Chondrocyte (in vitro differentiated cells): ENCODE data around the gene APCS. TPM values are rescaled to one million over a fixed set of nuclear protein-coding genes. Genes with fewer than 3 reads are reported as not detected.

Source experiments
- DNase-seq: peaks from one replicate; pipeline ENCODE4 v3.0.0; 2021; ENCODE audit warnings: mixed read lengths, low spot score
- H3K27ac Mint-ChIP-seq: one replicate; pipeline ENCODE4 v1.8.0; 2021; ENCODE audit warnings: mild to moderate bottlenecking, moderate library complexity, mixed read lengths; ENCODE audit not compliant: unreplicated experiment
- H3K27me3 Mint-ChIP-seq: 2 replicates; pipeline ENCODE4 v1.8.0; 2021; ENCODE audit warnings: low read depth, mixed read lengths
- H3K36me3 Mint-ChIP-seq: 2 replicates; pipeline ENCODE4 v1.8.0; 2021; ENCODE audit warnings: low read depth, mixed read lengths
- H3K4me1 Mint-ChIP-seq: 2 replicates; pipeline ENCODE4 v1.8.0; 2021; ENCODE audit warnings: low read depth, mild to moderate bottlenecking, mixed read lengths
- H3K4me3 Mint-ChIP-seq: one replicate; pipeline ENCODE4 v1.8.0; 2021; ENCODE audit warnings: mild to moderate bottlenecking, moderate library complexity, mixed read lengths; ENCODE audit not compliant: unreplicated experiment
- H3K9me3 Mint-ChIP-seq: 2 replicates; pipeline ENCODE4 v1.8.0; 2021; ENCODE audit warnings: low read depth, mixed read lengths
- CTCF ChIP-seq: fragments of 200-600 bp; sonication (generic); IDR thresholded peaks from 2 replicates; pipeline ENCODE4 v1.5.0; 2021; ENCODE audit warnings: antibody characterized with exemption, mild to moderate bottlenecking, moderate library complexity
- long read RNA-seq: library from polyadenylated mRNA; stranded (forward); transcript quantifications from one replicate; pipeline ENCODE4 v2.0.0, GENCODE V29; 2021
- total RNA-seq: library from RNA; stranded (reverse); gene quantifications from 3 replicates; pipeline ENCODE4 v1.2.1, GENCODE V29; 2021

Gene APCS
- not detected in 3 replicates for total RNA-seq
- long read RNA-seq = 0 reads

- Mint-ChIP-seq H3K4me3 (no peak within 1 kb of the TSS), H3K27me3 (peaks cover 10% of the 10 kb centered on the region), H3K4me1 (no peaks in the 10 kb centered on the region), H3K9me3 (peaks cover 17% of the 10 kb centered on the region), H3K27ac (no peak within 1 kb of the TSS), H3K36me3 (peaks cover 3% of the 10 kb centered on the region)
- no peak for TF ChIP-seq CTCF
- no peak for DNase-seq
Measured at GRCh38 chr1:159587461-159587951, at the start of gene APCS. Gene APCS, plus strand, starts transcription at chr1:159587826. Its CDS starts 96 bp downstream, at chr1:159587922.

- Mint-ChIP-seq H3K4me3 (no peak overlapping the region), H3K9me3 (no peaks in the 10 kb centered on the region), H3K36me3 (no peaks in the 10 kb centered on the region), H3K4me1 (no peaks in the 10 kb centered on the region), H3K27ac (no peak overlapping the region), H3K27me3 (peaks cover 24% of the 10 kb centered on the region)
- no peak for TF ChIP-seq CTCF
- DNase-seq = no peak
Measured at GRCh38 chr1:159548126-159548525, 39.5 kb upstream of the APCS start.

- Mint-ChIP-seq H3K9me3 (peaks cover 10% of the 10 kb centered on the region), H3K27ac (no peak overlapping the region), H3K36me3 (no peaks in the 10 kb centered on the region), H3K27me3 (peaks cover 36% of the 10 kb centered on the region), H3K4me1 (no peaks in the 10 kb centered on the region), H3K4me3 (no peak overlapping the region)
- TF ChIP-seq CTCF = no peak
- DNase-seq = no peak
Measured at GRCh38 chr1:159554261-159554660, 33.4 kb upstream of the APCS start.

- Mint-ChIP-seq H3K9me3 (peaks cover 14% of the 10 kb centered on the region), H3K36me3 (no peaks in the 10 kb centered on the region)
- DNase-seq = no peak
Measured at GRCh38 chr1:159554696-159555095, 32.9 kb upstream of the APCS start.

GRCh38 chr1:159556931-159557369 is 30.7 kb upstream of the APCS start:
- peaks cover 2% of the 10 kb centered on the region for H3K4me1 Mint-ChIP-seq
- no peak overlapping the region for H3K4me3 Mint-ChIP-seq
- peaks cover 17% of the 10 kb centered on the region for H3K9me3 Mint-ChIP-seq
- H3K36me3 Mint-ChIP-seq = no peaks in the 10 kb centered on the region
- no peak overlapping the region for H3K27ac Mint-ChIP-seq
- no peak for DNase-seq
- peaks cover 21% of the 10 kb centered on the region for H3K27me3 Mint-ChIP-seq
- TF ChIP-seq CTCF = no peak

More at GRCh38 chr1:159554696-159555095, 32.9 kb upstream of the APCS start:
- no peak overlapping the region for H3K4me3 Mint-ChIP-seq
- peaks cover 36% of the 10 kb centered on the region for H3K27me3 Mint-ChIP-seq
- TF ChIP-seq CTCF = no peak
- H3K27ac Mint-ChIP-seq = no peak overlapping the region
- no peaks in the 10 kb centered on the region for H3K4me1 Mint-ChIP-seq
